Activated naive CD8-positive, alpha-beta T cell (primary cell): ENCODE measurements around the gene BDH1.
"Not testable (repeated sequence)": the region's sequence is repeated elsewhere in the genome, so short reads cannot be mapped to it uniquely, and the experiment has no call there.

Experiments used
- H3K27ac Mint-ChIP-seq: one replicate; pipeline ENCODE4 v1.8.0; 2021; ENCODE audit warnings: mixed read lengths
- H3K27me3 Mint-ChIP-seq: one replicate; pipeline ENCODE4 v1.8.0; 2021; ENCODE audit warnings: mixed read lengths
- H3K36me3 Mint-ChIP-seq: one replicate; pipeline ENCODE4 v1.8.0; 2021; ENCODE audit warnings: mixed read lengths
- H3K4me1 Mint-ChIP-seq: one replicate; pipeline ENCODE4 v1.8.0; 2021; ENCODE audit warnings: low read depth, mixed read lengths
- H3K4me3 Mint-ChIP-seq: one replicate; pipeline ENCODE4 v1.8.0; 2021; ENCODE audit warnings: mild to moderate bottlenecking, mixed read lengths
- H3K9me3 Mint-ChIP-seq: one replicate; pipeline ENCODE4 v1.8.0; 2021; ENCODE audit warnings: low read depth, mixed read lengths

BDH1 gene

GRCh38 chr3:197555281-197556261 is at the start of gene BDH1:
TSS of gene BDH1 (minus strand) at chr3:197555968. CDS start at chr3:197546443, 9,525 bp downstream.
- H3K27ac Mint-ChIP-seq, result peak within 1 kb of the TSS; percentile 95
- no peaks in the 10 kb centered on the region for H3K9me3 Mint-ChIP-seq
- peaks cover 13% of the 10 kb centered on the region for H3K4me1 Mint-ChIP-seq
- H3K27me3 Mint-ChIP-seq, result peaks cover 13% of the 10 kb centered on the region
- H3K36me3 Mint-ChIP-seq, result peaks cover 3% of the 10 kb centered on the region
- peak within 1 kb of the TSS; percentile 93 for H3K4me3 Mint-ChIP-seq

- Mint-ChIP-seq H3K9me3 (no peaks in the 10 kb centered on the region), H3K4me1 (peaks cover 3% of the 10 kb centered on the region), H3K36me3 (no peaks in the 10 kb centered on the region), H3K27me3 (no peaks in the 10 kb centered on the region), H3K27ac (no peak overlapping the region), H3K4me3 (no peak overlapping the region)
These were observed 47.7 kb upstream of the BDH1 start for GRCh38 chr3:197603317-197603933.

GRCh38 chr3:197602351-197602750 is 46.6 kb upstream of the BDH1 start:
- not testable (repeated sequence) for H3K4me3 Mint-ChIP-seq, H3K9me3 Mint-ChIP-seq, H3K27me3 Mint-ChIP-seq, H3K4me1 Mint-ChIP-seq, H3K36me3 Mint-ChIP-seq, H3K27ac Mint-ChIP-seq

GRCh38 chr3:197601566-197601840 is 45.7 kb upstream of the BDH1 start:
- not testable (repeated sequence) for H3K9me3 Mint-ChIP-seq, H3K4me1 Mint-ChIP-seq, H3K27ac Mint-ChIP-seq, H3K4me3 Mint-ChIP-seq, H3K36me3 Mint-ChIP-seq, H3K27me3 Mint-ChIP-seq

GRCh38 chr3:197600796-197601565 is 45.2 kb upstream of the BDH1 start:
- H3K36me3 Mint-ChIP-seq, result no peaks in the 10 kb centered on the region
- H3K27me3 Mint-ChIP-seq, result no peaks in the 10 kb centered on the region
- no peaks in the 10 kb centered on the region for H3K9me3 Mint-ChIP-seq
- no peak overlapping the region for H3K4me3 Mint-ChIP-seq
- peaks cover 6% of the 10 kb centered on the region for H3K4me1 Mint-ChIP-seq
- no peak overlapping the region for H3K27ac Mint-ChIP-seq

- no peak overlapping the region for H3K27ac Mint-ChIP-seq
- H3K9me3 Mint-ChIP-seq, result no peaks in the 10 kb centered on the region
- H3K4me1 Mint-ChIP-seq, result peaks cover 6% of the 10 kb centered on the region
- H3K36me3 Mint-ChIP-seq, result no peaks in the 10 kb centered on the region
- no peaks in the 10 kb centered on the region for H3K27me3 Mint-ChIP-seq
- no peak overlapping the region for H3K4me3 Mint-ChIP-seq
These were observed 43.5 kb upstream of the BDH1 start for GRCh38 chr3:197599089-197599765.

- Mint-ChIP-seq H3K4me1 (peaks cover 6% of the 10 kb centered on the region), H3K36me3 (no peaks in the 10 kb centered on the region), H3K27me3 (no peaks in the 10 kb centered on the region), H3K27ac (no peak overlapping the region), H3K4me3 (no peak overlapping the region), H3K9me3 (no peaks in the 10 kb centered on the region)
These were observed 42.7 kb upstream of the BDH1 start for GRCh38 chr3:197598404-197598980.

GRCh38 chr3:197597335-197597734 is 41.6 kb upstream of the BDH1 start:
- Mint-ChIP-seq H3K4me3 (no peak overlapping the region), H3K9me3 (no peaks in the 10 kb centered on the region), H3K36me3 (peaks cover 3% of the 10 kb centered on the region), H3K27me3 (no peaks in the 10 kb centered on the region), H3K4me1 (peaks cover 14% of the 10 kb centered on the region), H3K27ac (no peak overlapping the region)

GRCh38 chr3:197595470-197596185 is 39.9 kb upstream of the BDH1 start:
- Mint-ChIP-seq H3K36me3 (peaks cover 3% of the 10 kb centered on the region), H3K4me3 (no peak overlapping the region), H3K9me3 (no peaks in the 10 kb centered on the region), H3K27me3 (no peaks in the 10 kb centered on the region), H3K27ac (no peak overlapping the region), H3K4me1 (peaks cover 21% of the 10 kb centered on the region)

- peak overlapping the region; percentile 94 for H3K27ac Mint-ChIP-seq
- no peaks in the 10 kb centered on the region for H3K27me3 Mint-ChIP-seq
- H3K4me1 Mint-ChIP-seq, result peaks cover 17% of the 10 kb centered on the region
- no peaks in the 10 kb centered on the region for H3K9me3 Mint-ChIP-seq
- H3K4me3 Mint-ChIP-seq, result no peak overlapping the region
- H3K36me3 Mint-ChIP-seq, result peaks cover 3% of the 10 kb centered on the region
These were observed 37.2 kb upstream of the BDH1 start for GRCh38 chr3:197593046-197593380.

GRCh38 chr3:197592361-197593045 is 36.7 kb upstream of the BDH1 start:
- peak overlapping the region; percentile 2 for H3K4me3 Mint-ChIP-seq
- H3K9me3 Mint-ChIP-seq, result no peaks in the 10 kb centered on the region
- H3K36me3 Mint-ChIP-seq, result peaks cover 3% of the 10 kb centered on the region
- H3K27ac Mint-ChIP-seq, result peak overlapping the region; percentile 94
- H3K27me3 Mint-ChIP-seq, result no peaks in the 10 kb centered on the region
- peaks cover 15% of the 10 kb centered on the region for H3K4me1 Mint-ChIP-seq

GRCh38 chr3:197591816-197592215 is 36.0 kb upstream of the BDH1 start:
- H3K27ac Mint-ChIP-seq, result peak overlapping the region; percentile 94
- H3K4me3 Mint-ChIP-seq, result peak overlapping the region; percentile 35
- peaks cover 15% of the 10 kb centered on the region for H3K4me1 Mint-ChIP-seq
- H3K27me3 Mint-ChIP-seq, result no peaks in the 10 kb centered on the region
- peaks cover 3% of the 10 kb centered on the region for H3K36me3 Mint-ChIP-seq
- no peaks in the 10 kb centered on the region for H3K9me3 Mint-ChIP-seq

- Mint-ChIP-seq H3K4me3 (no peak overlapping the region), H3K4me1 (peaks cover 15% of the 10 kb centered on the region), H3K36me3 (peaks cover 5% of the 10 kb centered on the region), H3K27me3 (no peaks in the 10 kb centered on the region), H3K27ac (no peak overlapping the region), H3K9me3 (no peaks in the 10 kb centered on the region)
These were observed 34.7 kb upstream of the BDH1 start for GRCh38 chr3:197590313-197590962.
